Omental fat pad (tissue), 4 donors: ENCODE measurements around the gene RFX1. TPM values are rescaled to one million over a fixed set of nuclear protein-coding genes. Genes with fewer than 3 reads are reported as not detected.

Experiments
- ATAC-seq: fragments of 150-250 bp; one replicate; pipeline ENCODE4 v1.9.1; 2016; ENCODE audit warnings: mild to moderate bottlenecking, moderate library complexity; ENCODE audit not compliant: low FRiP score
- DNase-seq: peaks from one replicate; pipeline ENCODE4 v3.0.0-alpha.2; 2019; ENCODE audit warnings: low spot score
- CTCF ChIP-seq, 3 donors: fragments of 450-650 bp; IDR thresholded peaks; one replicate each; pipeline ENCODE4 v1.5.1; 2016 to 2017; ENCODE audit warnings: antibody characterized with exemption in 3 of 3, mild to moderate bottlenecking in 3 of 3, moderate library complexity in 2 of 3
- total RNA-seq, 4 donors: library from RNA; depleted of rRNA; stranded (reverse); fragments of >200 nt; gene quantifications; one replicate each; pipeline ENCODE4 v1.1.0, GENCODE V29; 2016

Gene RFX1
- total RNA-seq, 4 donors from 2014 or later = 2.8 to 7.6 (median 3.2) TPM

GRCh38 chr19:13959962-13960862 is 45.9 kb downstream of the RFX1 start:
- ATAC-seq (no peak), DNase-seq (no peak)
- TF ChIP-seq CTCF (IDR thresholded peaks at IDR 0.05) = no peak

GRCh38 chr19:13959141-13959961 is 46.8 kb downstream of the RFX1 start:
- no peak for ATAC-seq
- no peak for DNase-seq

GRCh38 chr19:13958043-13958442 is 48.1 kb downstream of the RFX1 start:
- DNase-seq = no peak
- TF ChIP-seq CTCF (IDR thresholded peaks at IDR 0.05) = no peak
- no peak for ATAC-seq

More at GRCh38 chr19:13959141-13959961, 46.8 kb downstream of the RFX1 start:
- TF ChIP-seq CTCF (IDR thresholded peaks at IDR 0.05) = no peak

- no peak for TF ChIP-seq CTCF (IDR thresholded peaks at IDR 0.05)
- no peak for DNase-seq
Observed at GRCh38 chr19:13957051-13957450, 49.1 kb downstream of the RFX1 start.

GRCh38 chr19:13956365-13956744 is 49.8 kb downstream of the RFX1 start:
- no peak for DNase-seq
- no peak for ATAC-seq
- TF ChIP-seq CTCF (IDR thresholded peaks at IDR 0.05) = no peak

More at GRCh38 chr19:13957051-13957450, 49.1 kb downstream of the RFX1 start:
- no peak for ATAC-seq

- no peak for DNase-seq
- ATAC-seq = no peak
- no peak for TF ChIP-seq CTCF (IDR thresholded peaks at IDR 0.05)
Observed at GRCh38 chr19:13955662-13956364, 50.3 kb downstream of the RFX1 start.
